HL-60 (cell line): ENCODE results near the gene NR3C1.

Experiments used
- DNase-seq, 2 experiments: peaks; one replicate each; pipeline ENCODE4 v3.0.0-alpha.2; 2010 to 2020; ENCODE audit warnings: low read depth in 1 of 2, low spot score in 1 of 2
- H3K27ac ChIP-seq: fragments of 250-450 bp; sonication (Bioruptor Pico); replicated peaks from 2 replicates; pipeline ENCODE4 v1.5.1; 2020; ENCODE audit warnings: mild to moderate bottlenecking, moderate library complexity
- H3K27me3 ChIP-seq: fragments of 250-450 bp; sonication (Bioruptor Pico); 2 replicates; pipeline ENCODE4 v1.5.1; 2021; ENCODE audit warnings: mild to moderate bottlenecking, moderate library complexity; ENCODE audit not compliant: insufficient read depth, poor library complexity, severe bottlenecking
- H3K4me3 ChIP-seq: replicated peaks from 2 replicates; pipeline ENCODE4 v1.5.1; 2011; ENCODE audit warnings: mild to moderate bottlenecking, control low read depth, low read length; ENCODE audit not compliant: insufficient read depth
- CTCF ChIP-seq: IDR thresholded peaks from one replicate; pipeline ENCODE4 v1.5.1; 2011; ENCODE audit warnings: low read length, control low read depth, inconsistent platforms; ENCODE audit not compliant: insufficient read depth
- GABPA ChIP-seq: IDR thresholded peaks from 2 replicates; pipeline ENCODE4 v1.6.1; 2012; ENCODE audit warnings: low read depth
- POLR2AphosphoS5 ChIP-seq: IDR thresholded peaks from 2 replicates; pipeline ENCODE4 v1.6.1; 2012; ENCODE audit warnings: low read depth
- REST ChIP-seq: IDR thresholded peaks from 2 replicates; pipeline ENCODE4 v1.6.1; 2012; ENCODE audit warnings: low read depth; ENCODE audit not compliant: insufficient replicate concordance
- SPI1 ChIP-seq: IDR thresholded peaks from 2 replicates; pipeline ENCODE4 v1.6.1; 2012; ENCODE audit warnings: low read depth, mild to moderate bottlenecking, borderline replicate concordance

The NR3C1 gene

GRCh38 chr5:143379606-143380005 lies 23.9 kb downstream of the NR3C1 start:
- TF ChIP-seq GABPA = no peak
- TF ChIP-seq POLR2AphosphoS5 = no peak
- no peak for TF ChIP-seq REST
- no peak for TF ChIP-seq CTCF
- no peak for TF ChIP-seq SPI1
- Histone ChIP-seq H3K27ac (no peak overlapping the region), H3K27me3 (no peaks in the 10 kb centered on the region), H3K4me3 (no peak overlapping the region)
- DNase-seq = no peak

- TF ChIP-seq POLR2AphosphoS5 (no peak), REST (no peak)
- DNase-seq = no peak
- H3K4me3 ChIP-seq = no peak overlapping the region
- no peak overlapping the region for H3K27ac ChIP-seq
- H3K27me3 ChIP-seq = no peaks in the 10 kb centered on the region
These were observed 26.3 kb downstream of the NR3C1 start for GRCh38 chr5:143376911-143377813.

- H3K4me3 ChIP-seq = no peak overlapping the region
- TF ChIP-seq SPI1 (no peak), REST (no peak), CTCF (no peak), GABPA (no peak), POLR2AphosphoS5 (no peak)
- no peak for DNase-seq
- H3K27me3 ChIP-seq = no peaks in the 10 kb centered on the region
- H3K27ac ChIP-seq = no peak overlapping the region
These were observed 27.2 kb downstream of the NR3C1 start for GRCh38 chr5:143376195-143376779.
